GM12878 (cell line): ENCODE measurements around the gene PSMC4. TPM values are rescaled to one million over a fixed set of nuclear protein-coding genes. Genes with fewer than 3 reads are reported as not detected.

Experiments
- ATAC-seq: fragments of 200-7000 bp; cut with Tn5 transposase; 3 replicates; pipeline ENCODE4 v1.9.1; 2020; ENCODE audit warnings: mild to moderate bottlenecking, moderate library complexity
- BruUV-seq: library from RNA; stranded (reverse); fragments of 400-500 nt; replicated peaks from 2 replicates; lab custom pipeline; 2021; lab: Mats Ljungman, UMichigan
- CTCF ChIA-PET: fragments of 300-600 bp; sonication (Branson Sonifier 250); formaldehyde crosslinking; extraction: SDS; loops from one replicate; lab custom pipeline; 2021; ENCODE audit warnings: inconsistent platforms; lab: Yijun Ruan, JAX
- POLR2A ChIA-PET: fragments of 350-600 bp; formaldehyde crosslinking; extraction: SDS; loops from one replicate; lab custom pipeline; 2021; ENCODE audit warnings: inconsistent platforms; lab: Charles Lee
- RAD21 ChIA-PET: fragments of 300-600 bp; sonication (Branson Sonifier 250); formaldehyde crosslinking; loops from one replicate; lab custom pipeline; 2023; ENCODE audit warnings: antibody characterized with exemption; ENCODE audit not compliant: unreplicated experiment; lab: Charles Lee
- SMC1A ChIA-PET: fragments of 300-600 bp; sonication (Branson Sonifier 250); formaldehyde crosslinking; loops from one replicate; lab custom pipeline; 2023; ENCODE audit not compliant: unreplicated experiment, uncharacterized antibody; lab: Charles Lee
- DNase-seq: peaks from one replicate; pipeline ENCODE4 v3.0.0-alpha.2; 2011; ENCODE audit warnings: low read depth, low spot score
- FAIRE-seq: peaks from 3 replicates; lab custom pipeline; 2011; peaks lifted over from hg19 to GRCh38; lab: Jason Lieb, UNC
- H2AFZ ChIP-seq: 2 replicates; pipeline ENCODE4 v1.6.0; 2011; ENCODE audit warnings: low read depth, low read length, control low read depth; ENCODE audit not compliant: control insufficient read depth
- H3K27ac ChIP-seq: 2 replicates; pipeline ENCODE4 v1.5.1; 2011; ENCODE audit warnings: control low read depth; ENCODE audit not compliant: control insufficient read depth, insufficient read depth
- H3K27me3 ChIP-seq, 2 experiments: replicated peaks in 1 of 2; 2 replicates each; pipeline versions ENCODE4 v1.6.0 to v1.6.1; 2011; ENCODE audit warnings: low read length in 1 of 2; ENCODE audit not compliant: control insufficient read depth in 2 of 2, insufficient read depth in 2 of 2
- H3K36me3 ChIP-seq, 2 experiments: 2 replicates each; pipeline ENCODE4 v1.5.1; 2011; ENCODE audit warnings: low read length in 1 of 2; ENCODE audit not compliant: control insufficient read depth in 2 of 2, insufficient read depth in 2 of 2
- H3K4me1 ChIP-seq: 2 replicates; pipeline ENCODE4 v1.6.1; 2011; ENCODE audit warnings: mild to moderate bottlenecking, low read length, moderate library complexity, mixed read lengths; ENCODE audit not compliant: control insufficient read depth, insufficient read depth
- H3K4me2 ChIP-seq: 2 replicates; pipeline ENCODE4 v1.6.0; 2011; ENCODE audit warnings: control low read depth; ENCODE audit not compliant: control insufficient read depth, insufficient read depth
- H3K4me3 ChIP-seq: fragments of 200-600 bp; sonication (generic); 2 replicates; pipeline ENCODE4 v1.5.1; 2016
- H3K79me2 ChIP-seq: 2 replicates; pipeline ENCODE4 v1.6.0; 2011; ENCODE audit warnings: low read length; ENCODE audit not compliant: control insufficient read depth, insufficient read depth
- H3K9ac ChIP-seq: 2 replicates; pipeline ENCODE4 v1.8.0; 2011; ENCODE audit warnings: low read length, control low read depth, mixed read lengths; ENCODE audit not compliant: control insufficient read depth, insufficient read depth
- H3K9me3 ChIP-seq: replicated peaks from 3 replicates; pipeline ENCODE4 v1.5.1; 2011; ENCODE audit warnings: mild to moderate bottlenecking, low read length; ENCODE audit not compliant: control insufficient read depth, insufficient read depth
- H4K20me1 ChIP-seq: 2 replicates; pipeline ENCODE4 v1.6.0; 2011; ENCODE audit not compliant: control insufficient read depth, insufficient read depth
- ASH2L ChIP-seq: fragments of 300-600, 200-600 bp; sonication (generic); IDR thresholded peaks from 2 replicates; pipeline ENCODE4 v1.6.1; 2017; ENCODE audit warnings: low read depth, mild to moderate bottlenecking, borderline replicate concordance
- CREB1 ChIP-seq: IDR thresholded peaks from 2 replicates; pipeline ENCODE4 v1.6.1; 2012; ENCODE audit warnings: low read depth, mild to moderate bottlenecking, inconsistent platforms
- FOS ChIP-seq: IDR thresholded peaks from 3 replicates; pipeline ENCODE4 v1.6.1; 2011; ENCODE audit warnings: borderline replicate concordance; ENCODE audit not compliant: insufficient read length; ENCODE audit errors: extremely low read depth
- FOXM1 ChIP-seq: IDR thresholded peaks from 2 replicates; pipeline ENCODE4 v1.6.1; 2012; ENCODE audit warnings: low read depth, mild to moderate bottlenecking, inconsistent platforms, low read length, moderate library complexity
- GATAD2B ChIP-seq: fragments of 450-650 bp; conservative IDR thresholded peaks from 2 replicates; pipeline ENCODE4 v1.6.1; 2017; ENCODE audit warnings: low read depth, mild to moderate bottlenecking, moderate library complexity
- HSF1 ChIP-seq: fragments of 150-350 bp; IDR thresholded peaks from 2 replicates; pipeline ENCODE4 v1.6.1; 2014; ENCODE audit warnings: mild to moderate bottlenecking, low read depth, low read length
- NFYA ChIP-seq: IDR thresholded peaks from 2 replicates; pipeline ENCODE4 v1.6.1; 2011; ENCODE audit warnings: low read depth, mild to moderate bottlenecking, low read length, improper control_type of control experiment, borderline replicate concordance
- NR2C2 ChIP-seq: IDR thresholded peaks from 2 replicates; pipeline ENCODE4 v1.6.1; 2011; ENCODE audit warnings: borderline replicate concordance, low read depth; ENCODE audit not compliant: control insufficient read depth, insufficient read length
- SIN3A ChIP-seq: IDR thresholded peaks from 2 replicates; pipeline ENCODE4 v1.6.1; 2012; ENCODE audit warnings: low read depth, low read length, improper control_type of control experiment
- TARDBP ChIP-seq: IDR thresholded peaks from 2 replicates; pipeline ENCODE4 v1.6.1; 2016; ENCODE audit warnings: borderline replicate concordance
- TCF7 ChIP-seq: IDR thresholded peaks from 2 replicates; pipeline ENCODE4 v1.6.1; 2014; ENCODE audit warnings: antibody characterized with exemption, borderline replicate concordance
- ZZZ3 ChIP-seq: IDR thresholded peaks from 2 replicates; pipeline ENCODE4 v1.6.1; 2011; ENCODE audit warnings: low read depth; ENCODE audit not compliant: control insufficient read depth, insufficient read length
- WGBS: methylation state at CpG from one replicate; pipeline ENCODE4 v1.1.6; 2016; ENCODE audit warnings: low lambda C conversion rate; ENCODE audit not compliant: insufficient replicate concordance, insufficient coverage; ENCODE audit errors: missing lambda C conversion rate; 5-methylcytosine and 5-hydroxymethylcytosine counted together
- in situ Hi-C: fragments of 300-500 bp; cut with MboI; formaldehyde crosslinking; loops from 9 replicates; pipeline ENCODE4 v1.14.3; 2018; ENCODE audit warnings: mixed read lengths
- intact Hi-C: fragments of 100-400 bp; cut with micrococcal nuclease; formaldehyde crosslinking; loops from one replicate; pipeline ENCODE4 v1.14.2; 2022; ENCODE audit not compliant: unreplicated experiment
- polyA plus RNA-seq, 11 experiments: library from polyadenylated mRNA; depleted of rRNA in 4 of 11; unstranded in 6 of 11; stranded (reverse) in 5 of 11; fragments of >200 nt; fragmentation: Nextera tagmentation in 4 of 11; fragmentation: Illumina TruSeq in 1 of 11; extraction: Ambion mirVana in 4 of 11; extraction: Trizol in 1 of 11; gene quantifications; 1 replicate in 1 of 11; 2 replicates in 10 of 11; pipeline versions ENCODE4 v1.2.1 to v1.2.3, GENCODE V29; 2011 to 2016; ENCODE audit warnings: inconsistent platforms in 2 of 11, missing spikeins in 2 of 11, low read depth in 1 of 11
- total RNA-seq, 4 experiments: library from RNA; depleted of rRNA in 3 of 4; stranded (reverse); fragments of >200 nt in 3 of 4; fragmentation: Illumina TruSeq in 1 of 4; extraction: Trizol in 1 of 4; gene quantifications; 2 replicates each; pipeline versions ENCODE4 v1.2.1 to v1.2.3, GENCODE V29; 2013 to 2021

PSMC4 gene
- total and polyA plus RNA-seq, 10 of the 15 experiments (the other 5 are each of a cell fraction or from before 2014, with no cell fraction given) = 55.2 to 328 (median 127) TPM

- ChIA-PET CTCF (interaction anchor here (1.1 to 3.8 kb wide), 4 partner anchors 14 to 40 kb away, joined by 3 to 43 read pairs (median 6); partner anchors contain the start of gene PSMC4), SMC1A (interaction anchor here (0.9 to 3.7 kb wide), 3 partner anchors 13 to 32 kb away, joined by 4 to 46 read pairs (median 10); partner anchors contain the start of gene PSMC4), RAD21 (interaction anchor here (1.4 to 4.1 kb wide), 4 partner anchors 16 to 32 kb away, joined by 3 to 52 read pairs (median 5); partner anchors contain the start of gene PSMC4), POLR2A (interaction anchor here (0.5 to 3.0 kb wide), 6 partner anchors 10 to 293 kb away, joined by 3 to 18 read pairs (median 6); no protein-coding TSS in a partner anchor)
- H2AFZ ChIP-seq = no peak overlapping the region
- FAIRE-seq = no peak
- no peaks in the 10 kb centered on the region for H3K27me3 ChIP-seq
- H3K36me3 ChIP-seq = no peaks in the 10 kb centered on the region
- DNase-seq = no peak
- TF ChIP-seq ASH2L = no peak
- TF ChIP-seq TCF7 = no peak
- TF ChIP-seq FOS = no peak
- no peak for TF ChIP-seq GATAD2B
- TF ChIP-seq TARDBP = no peak
- TF ChIP-seq CREB1 = no peak
- no peak for TF ChIP-seq FOXM1
- TF ChIP-seq HSF1 = no peak
- TF ChIP-seq SIN3A = no peak
- TF ChIP-seq ZZZ3 = no peak
- TF ChIP-seq NR2C2 = no peak
- TF ChIP-seq NFYA = no peak
- in situ Hi-C loops (no loop called here), intact Hi-C loops (no loop called here)
- no peak overlapping the region for H3K27ac ChIP-seq
- H3K79me2 ChIP-seq = no peaks in the 10 kb centered on the region
- no peak overlapping the region for H3K9ac ChIP-seq
- 73% methylated on average over 2 of the region's 2 CpGs for WGBS
- no peaks in the 10 kb centered on the region for H4K20me1 ChIP-seq
- H3K4me3 ChIP-seq = no peak overlapping the region
- peaks cover 36% of the 10 kb centered on the region for H3K4me1 ChIP-seq
- no peak overlapping the region for H3K4me2 ChIP-seq
- no TSS peak for BruUV-seq
- ATAC-seq = no peak
- H3K9me3 ChIP-seq = no peaks in the 10 kb centered on the region; the same call in 1 of the 3 replicates
Measured at GRCh38 chr19:39937787-39938186, 33.2 kb upstream of the PSMC4 start.
